COLO829 (cell line): Measurements from ENCODE around the gene ZNF346.

Experiments used
- DNase-seq: peaks from one replicate; pipeline ENCODE4 v3.0.0; 2012; ENCODE audit warnings: low spot score

ZNF346 gene

DNA sequence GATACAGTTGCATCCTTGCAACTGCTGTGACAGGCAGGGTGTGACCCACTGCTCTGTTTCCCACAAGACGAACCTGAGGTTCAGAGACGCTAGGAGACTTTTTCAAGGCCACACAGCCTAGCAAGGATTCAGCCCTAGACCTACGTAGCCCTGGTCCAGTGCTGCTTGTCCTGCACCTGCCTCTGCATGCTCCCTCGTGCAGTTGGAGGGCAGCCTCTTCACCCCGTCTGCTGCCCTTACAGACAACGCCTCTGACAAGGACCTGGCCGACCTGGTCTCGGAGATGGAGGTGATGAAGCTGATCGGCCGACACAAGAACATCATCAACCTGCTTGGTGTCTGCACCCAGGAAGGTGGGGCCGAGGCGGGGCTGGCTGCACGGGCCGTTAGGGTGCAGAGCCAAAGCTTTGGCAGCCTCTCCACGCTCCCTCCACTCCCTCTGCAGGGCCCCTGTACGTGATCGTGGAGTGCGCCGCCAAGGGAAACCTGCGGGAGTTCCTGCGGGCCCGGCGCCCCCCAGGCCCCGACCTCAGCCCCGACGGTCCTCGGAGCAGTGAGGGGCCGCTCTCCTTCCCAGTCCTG is 72.7 kb downstream of the ZNF346 start:
- no peak for DNase-seq

DNA sequence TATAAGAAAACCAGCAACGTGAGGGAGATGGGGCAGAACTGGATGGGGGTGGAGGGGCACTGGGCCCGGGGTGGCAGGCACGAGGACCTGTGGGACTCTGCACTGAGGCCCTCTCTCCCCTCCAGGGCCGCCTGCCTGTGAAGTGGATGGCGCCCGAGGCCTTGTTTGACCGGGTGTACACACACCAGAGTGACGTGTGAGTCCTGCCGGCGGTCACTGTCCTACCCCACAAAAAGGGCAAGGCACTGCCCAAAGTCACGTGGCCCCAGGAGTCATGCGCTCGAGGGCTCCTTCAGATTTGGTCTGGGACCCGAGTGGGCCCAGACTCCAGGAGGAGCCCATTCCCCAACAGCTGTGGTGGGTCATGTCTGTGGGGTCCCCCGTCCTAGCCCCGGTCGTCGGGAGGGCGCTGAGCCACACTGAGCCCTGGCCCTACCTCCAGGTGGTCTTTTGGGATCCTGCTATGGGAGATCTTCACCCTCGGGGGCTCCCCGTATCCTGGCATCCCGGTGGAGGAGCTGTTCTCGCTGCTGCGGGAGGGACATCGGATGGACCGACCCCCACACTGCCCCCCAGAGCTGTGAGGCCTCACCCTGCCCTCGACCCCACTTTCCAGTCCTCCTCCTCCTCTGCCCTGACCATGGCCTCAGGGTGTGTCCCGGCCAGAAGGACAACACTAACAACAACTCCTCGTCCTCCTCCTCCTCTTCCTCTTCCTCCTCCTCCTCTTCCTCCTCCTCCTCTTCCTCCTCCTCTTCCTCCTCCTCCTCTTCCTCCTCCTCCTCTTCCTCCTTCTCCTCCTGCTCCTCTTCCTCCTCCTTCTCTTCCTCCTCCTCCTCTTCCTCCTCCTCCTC is 73.9 kb downstream of the ZNF346 start:
- no peak for DNase-seq

DNA sequence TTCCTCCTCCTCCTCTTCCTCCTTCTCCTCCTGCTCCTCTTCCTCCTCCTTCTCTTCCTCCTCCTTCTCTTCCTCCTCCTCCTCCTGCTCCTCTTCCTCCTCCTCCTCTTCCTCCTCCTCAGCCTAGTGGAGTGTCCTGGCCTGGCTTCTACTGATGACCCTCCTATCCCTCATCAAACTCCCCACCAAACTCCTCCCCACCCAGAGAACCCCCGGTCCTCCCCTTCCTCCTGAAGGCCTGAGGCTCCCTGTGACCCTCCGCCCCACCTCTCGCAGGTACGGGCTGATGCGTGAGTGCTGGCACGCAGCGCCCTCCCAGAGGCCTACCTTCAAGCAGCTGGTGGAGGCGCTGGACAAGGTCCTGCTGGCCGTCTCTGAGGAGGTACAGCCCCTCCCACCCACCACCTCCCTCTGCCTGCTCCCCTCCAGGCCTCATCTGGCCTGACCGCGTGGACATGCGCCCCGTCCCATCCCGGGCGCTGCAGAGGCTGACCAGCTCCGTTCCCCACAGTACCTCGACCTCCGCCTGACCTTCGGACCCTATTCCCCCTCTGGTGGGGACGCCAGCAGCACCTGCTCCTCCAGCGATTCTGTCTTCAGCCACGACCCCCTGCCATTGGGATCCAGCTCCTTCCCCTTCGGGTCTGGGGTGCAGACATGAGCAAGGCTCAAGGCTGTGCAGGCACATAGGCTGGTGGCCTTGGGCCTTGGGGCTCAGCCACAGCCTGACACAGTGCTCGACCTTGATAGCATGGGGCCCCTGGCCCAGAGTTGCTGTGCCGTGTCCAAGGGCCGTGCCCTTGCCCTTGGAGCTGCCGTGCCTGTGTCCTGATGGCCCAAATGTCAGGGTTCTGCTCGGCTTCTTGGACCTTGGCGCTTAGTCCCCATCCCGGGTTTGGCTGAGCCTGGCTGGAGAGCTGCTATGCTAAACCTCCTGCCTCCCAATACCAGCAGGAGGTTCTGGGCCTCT is 74.8 kb downstream of the ZNF346 start:
- DNase-seq, result no peak

DNA sequence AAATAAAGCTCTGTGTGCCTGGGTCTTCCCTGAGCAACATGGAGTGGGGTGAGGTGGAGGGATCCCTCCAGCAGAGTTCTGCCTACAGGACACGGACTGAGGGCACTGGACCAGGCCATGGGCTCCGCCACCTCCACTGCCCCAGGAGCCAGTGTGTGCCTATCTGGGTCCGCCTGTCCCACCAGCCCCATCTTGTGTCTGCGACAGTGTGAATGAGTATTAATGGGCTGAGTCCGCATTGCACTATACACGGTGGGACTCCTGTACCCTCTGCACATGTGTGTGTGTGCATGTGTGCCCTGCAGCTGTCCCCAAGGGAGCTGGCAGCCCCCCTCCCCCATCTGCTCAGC is 75.6 kb downstream of the ZNF346 start:
- no peak for DNase-seq

DNA sequence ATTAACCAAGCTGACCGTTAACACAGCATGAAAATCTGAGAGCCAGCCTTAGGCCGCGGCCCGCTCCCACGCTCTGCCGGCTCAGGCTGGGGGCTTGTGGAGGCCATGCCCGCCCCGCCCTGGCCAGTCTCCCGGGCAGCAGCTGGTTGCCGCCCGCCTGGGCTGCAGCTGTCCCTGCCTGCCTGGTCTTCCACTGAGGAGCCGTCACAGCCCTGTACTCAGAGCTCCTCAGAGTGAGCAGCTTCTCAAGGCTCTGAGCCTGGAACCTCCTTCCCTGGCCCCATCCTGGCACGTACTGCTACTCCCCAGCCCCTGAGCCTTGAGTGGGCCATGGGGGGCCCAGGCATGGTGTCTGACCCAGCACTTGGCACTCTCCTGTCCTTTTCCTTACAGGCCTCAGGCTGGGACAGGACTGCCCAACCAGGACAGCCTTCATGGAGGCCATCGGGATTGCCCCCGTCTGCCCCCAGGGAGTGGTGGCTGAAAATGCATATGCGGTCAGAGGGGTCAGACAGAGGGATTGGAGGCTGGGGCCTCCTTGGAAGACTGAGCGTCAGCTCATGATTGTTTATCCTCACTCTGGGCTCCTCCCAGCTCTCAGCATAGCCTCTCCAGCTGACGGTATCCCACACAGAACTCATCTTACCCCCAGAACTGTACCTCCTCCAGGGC is 76.1 kb downstream of the ZNF346 start:
- no peak for DNase-seq

DNA sequence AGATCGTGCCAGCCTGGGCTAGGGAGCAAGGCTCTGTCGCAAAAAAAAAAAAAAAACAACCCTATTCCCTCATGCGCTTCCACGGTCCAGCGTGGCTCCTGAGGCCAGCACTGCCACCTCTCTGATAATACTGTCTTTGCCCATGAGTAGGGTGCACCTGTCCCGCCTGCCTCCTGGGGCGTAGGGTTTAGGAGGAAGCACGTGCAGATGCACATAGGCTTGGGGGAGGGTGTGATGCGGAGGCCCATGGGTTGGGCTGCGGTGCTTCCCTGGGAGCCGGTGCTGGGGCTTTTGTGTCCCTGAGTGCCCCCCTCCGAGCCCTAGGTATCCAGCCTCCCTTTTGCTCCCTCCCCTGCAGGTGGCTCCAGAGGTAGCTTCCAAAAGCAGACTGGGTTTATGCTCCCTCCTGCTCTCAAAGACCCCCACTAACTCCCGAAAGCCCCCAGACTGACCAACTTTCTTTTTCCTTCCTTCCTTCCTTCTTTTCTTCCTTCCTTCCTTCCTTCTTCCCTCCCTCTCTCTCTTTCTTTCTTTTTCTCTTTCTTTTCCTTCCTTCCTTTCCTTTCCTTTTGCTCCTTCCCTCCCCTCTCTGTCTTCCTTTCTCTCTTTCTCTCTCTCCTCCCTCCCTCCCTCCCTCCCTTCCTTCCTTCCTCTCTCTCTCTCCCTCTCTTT is 77.1 kb downstream of the ZNF346 start:
- DNase-seq, result no peak

DNA sequence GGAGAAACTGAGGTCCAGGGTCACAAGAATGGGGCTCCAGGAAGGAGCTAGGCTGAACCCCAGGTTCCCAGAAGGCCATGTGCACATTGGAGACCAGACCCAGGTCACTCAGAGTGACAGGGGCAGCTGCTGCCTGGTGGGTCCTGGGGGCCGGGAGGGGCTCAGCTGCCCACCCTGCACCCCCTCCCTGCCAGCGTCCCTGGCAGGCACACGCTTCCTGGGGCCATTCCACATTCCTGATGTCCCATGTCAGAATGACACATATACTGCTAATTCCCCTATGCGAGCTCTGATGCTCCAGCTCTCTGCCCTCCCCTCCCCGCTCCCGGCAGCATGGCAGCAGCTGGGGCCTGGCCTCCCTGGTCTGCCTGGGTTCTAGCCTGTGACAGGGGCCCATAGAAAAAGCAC is 78.2 kb downstream of the ZNF346 start:
- no peak for DNase-seq

DNA sequence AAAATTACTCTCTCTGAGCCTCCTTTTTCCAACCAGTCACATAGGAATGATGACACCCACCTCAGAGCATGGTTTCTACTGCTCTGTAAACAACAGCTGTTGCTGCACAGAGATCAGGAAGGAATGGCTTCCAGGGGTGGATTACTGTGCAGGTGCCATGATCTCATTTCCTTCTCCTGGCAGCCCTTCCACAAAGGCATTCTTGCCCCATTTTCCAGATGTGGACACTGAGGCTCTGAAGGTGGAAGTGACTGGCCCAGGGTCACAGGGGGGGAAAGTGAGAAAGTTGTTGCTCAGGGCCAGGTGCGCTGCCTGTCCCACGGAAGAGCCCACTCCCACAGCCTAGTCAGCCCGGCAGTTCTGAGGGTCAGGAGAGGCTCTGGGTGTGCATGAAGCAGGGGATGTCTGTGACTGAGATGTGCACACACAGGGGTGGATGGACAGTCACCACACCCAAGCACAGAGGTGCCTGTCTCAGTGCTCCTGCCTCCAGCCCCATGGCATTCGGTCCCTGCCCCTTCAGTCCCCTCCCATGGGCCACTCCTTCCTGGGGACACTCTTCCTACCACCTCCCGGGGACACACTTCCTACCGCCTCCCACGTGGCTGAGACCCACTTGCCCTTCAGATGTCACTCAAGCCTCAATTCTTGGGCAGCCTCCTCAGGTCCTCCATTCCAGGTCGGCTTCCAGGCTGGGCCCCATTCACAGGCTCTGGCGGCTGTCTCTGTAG is 81.2 kb downstream of the ZNF346 start:
- no peak for DNase-seq

DNA sequence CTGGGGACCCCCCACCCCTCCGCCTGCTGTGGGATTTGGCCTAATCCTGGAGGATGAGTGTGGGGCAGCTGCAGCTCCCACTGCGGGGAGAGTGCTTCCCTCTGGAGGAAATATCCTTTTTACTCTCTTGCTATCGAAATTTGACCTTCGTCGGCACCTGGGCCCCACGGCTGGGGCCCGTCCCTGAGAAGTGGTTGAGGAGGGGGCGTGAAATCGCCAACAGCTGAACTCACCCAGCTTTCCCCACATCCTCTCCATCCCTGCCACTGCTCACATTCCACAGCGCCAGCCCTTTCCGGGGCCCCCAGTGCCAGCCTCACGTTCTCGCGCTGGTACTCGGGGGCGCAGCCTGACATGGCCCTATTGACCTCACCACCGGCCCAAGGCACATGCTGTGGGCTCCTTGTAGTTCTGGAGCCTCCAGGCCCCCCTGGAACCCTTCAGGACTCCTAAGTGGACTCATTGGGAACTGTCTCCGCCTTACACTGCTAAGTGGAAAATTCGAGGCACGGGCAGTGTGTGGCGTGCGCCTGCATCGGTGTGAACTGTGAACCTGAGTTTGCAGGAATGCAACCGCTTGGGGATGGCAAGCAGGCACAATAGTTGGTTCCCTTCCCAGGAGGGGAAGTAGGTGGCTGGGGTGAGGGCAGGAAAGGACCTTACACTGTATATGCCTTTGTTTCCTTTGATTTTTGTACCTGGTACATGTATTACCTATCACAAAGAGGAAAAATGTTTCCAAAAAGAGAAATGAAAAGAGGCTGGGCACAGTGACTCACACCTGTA is 83.4 kb downstream of the ZNF346 start:
- no peak for DNase-seq

DNA sequence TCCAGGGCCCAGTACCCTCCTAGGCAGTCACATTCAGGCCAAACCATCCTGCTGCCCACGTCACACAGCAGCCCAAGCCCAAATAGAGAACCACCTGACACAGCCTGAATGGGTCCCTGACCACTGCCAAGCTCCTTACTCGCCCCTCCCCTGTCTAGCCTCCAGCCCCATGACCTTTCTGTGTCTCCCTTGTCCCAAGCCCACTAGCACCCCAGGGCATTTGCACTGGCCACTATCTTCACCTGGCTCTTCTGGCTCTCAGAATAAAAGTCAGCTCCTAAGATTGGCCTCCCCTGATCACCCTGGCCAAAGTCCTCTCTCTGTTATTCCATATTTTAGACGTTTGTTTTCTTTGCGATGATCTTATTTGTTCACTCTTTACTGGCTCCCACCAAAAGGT is 84.7 kb downstream of the ZNF346 start:
- DNase-seq, result no peak

DNA sequence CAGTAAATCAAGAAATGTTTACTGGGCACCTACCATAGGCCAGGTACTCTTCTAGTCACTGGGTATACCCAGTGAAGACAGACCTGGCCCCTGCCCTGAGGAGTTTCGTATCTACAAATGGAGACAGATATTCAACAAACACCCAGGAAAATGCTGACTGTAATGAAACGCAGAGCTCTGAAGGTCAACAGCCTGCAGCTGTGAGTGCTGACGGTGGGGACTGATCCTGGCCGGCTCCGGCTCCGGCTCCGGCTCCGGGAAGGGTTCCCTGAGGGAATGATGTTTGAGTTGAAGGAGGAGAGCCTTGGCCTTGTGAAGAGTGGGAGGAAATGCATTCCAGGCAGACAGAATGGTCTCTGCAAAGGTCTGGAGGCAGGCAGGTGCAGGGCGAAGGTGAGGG is 87.3 kb downstream of the ZNF346 start:
- no peak for DNase-seq

DNA sequence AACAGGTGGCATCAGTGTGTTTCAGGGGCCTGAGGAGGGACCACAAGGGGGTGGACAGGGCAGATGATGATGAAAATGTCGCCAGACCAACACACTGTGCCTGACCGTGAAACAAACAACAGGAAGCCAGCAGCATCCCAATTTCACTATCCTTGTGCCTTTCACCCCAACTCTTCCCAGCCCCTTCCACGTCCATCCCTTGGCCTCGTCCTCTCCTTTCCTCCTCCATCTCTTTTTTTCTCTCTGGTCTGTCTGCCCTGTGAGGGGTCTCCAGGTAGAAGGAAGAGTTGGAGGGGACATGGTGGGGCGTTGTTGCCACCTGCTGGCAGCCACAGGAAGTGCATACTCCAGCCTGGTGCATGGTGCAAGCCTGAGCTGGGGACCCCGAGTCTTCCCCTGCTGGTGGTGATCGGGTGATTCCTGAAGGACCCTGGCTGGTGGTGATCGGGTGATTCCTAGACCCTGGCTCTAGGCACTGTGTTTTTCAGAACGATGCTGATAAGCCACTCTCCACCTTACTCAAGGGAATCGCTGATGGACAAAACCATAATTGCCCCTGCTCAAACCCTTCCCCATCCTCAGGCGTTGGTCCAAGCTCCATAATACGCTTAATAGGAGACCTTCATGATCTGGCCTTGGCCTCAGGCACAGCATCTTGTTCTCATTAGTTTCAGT is 89.4 kb downstream of the ZNF346 start:
- peak; percentile 52 for DNase-seq

DNA sequence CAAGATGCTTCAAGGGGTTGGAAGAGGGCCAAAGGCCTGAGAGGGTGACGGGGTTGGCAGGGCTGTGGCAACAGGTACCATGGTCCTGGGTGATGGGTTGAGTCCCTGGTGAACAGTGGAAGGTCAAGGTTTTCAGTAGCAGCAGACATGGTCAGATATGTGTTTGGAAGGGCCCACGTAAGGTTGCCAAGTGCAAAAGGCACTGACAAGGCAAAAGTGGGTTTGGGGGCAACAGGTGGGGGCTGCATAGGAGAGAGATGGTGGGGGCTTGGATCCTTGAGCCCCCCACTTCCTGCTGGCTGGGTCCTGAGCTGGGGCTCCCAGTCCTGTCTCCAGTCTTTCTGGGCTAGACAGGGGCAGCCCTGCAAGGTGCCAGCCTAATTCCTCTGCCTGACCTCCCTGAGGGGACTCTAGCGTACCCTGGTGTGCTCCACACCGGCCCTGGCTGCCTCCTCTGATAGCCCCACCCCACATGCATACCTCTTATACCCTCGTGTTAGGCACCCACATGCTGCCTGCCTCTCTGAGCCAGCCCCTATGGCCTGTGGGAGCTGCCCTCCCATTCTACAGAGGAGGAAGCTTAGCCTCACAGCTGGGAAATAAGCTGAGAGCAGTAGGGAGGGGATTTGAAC is 90.2 kb downstream of the ZNF346 start:
- no peak for DNase-seq

DNA sequence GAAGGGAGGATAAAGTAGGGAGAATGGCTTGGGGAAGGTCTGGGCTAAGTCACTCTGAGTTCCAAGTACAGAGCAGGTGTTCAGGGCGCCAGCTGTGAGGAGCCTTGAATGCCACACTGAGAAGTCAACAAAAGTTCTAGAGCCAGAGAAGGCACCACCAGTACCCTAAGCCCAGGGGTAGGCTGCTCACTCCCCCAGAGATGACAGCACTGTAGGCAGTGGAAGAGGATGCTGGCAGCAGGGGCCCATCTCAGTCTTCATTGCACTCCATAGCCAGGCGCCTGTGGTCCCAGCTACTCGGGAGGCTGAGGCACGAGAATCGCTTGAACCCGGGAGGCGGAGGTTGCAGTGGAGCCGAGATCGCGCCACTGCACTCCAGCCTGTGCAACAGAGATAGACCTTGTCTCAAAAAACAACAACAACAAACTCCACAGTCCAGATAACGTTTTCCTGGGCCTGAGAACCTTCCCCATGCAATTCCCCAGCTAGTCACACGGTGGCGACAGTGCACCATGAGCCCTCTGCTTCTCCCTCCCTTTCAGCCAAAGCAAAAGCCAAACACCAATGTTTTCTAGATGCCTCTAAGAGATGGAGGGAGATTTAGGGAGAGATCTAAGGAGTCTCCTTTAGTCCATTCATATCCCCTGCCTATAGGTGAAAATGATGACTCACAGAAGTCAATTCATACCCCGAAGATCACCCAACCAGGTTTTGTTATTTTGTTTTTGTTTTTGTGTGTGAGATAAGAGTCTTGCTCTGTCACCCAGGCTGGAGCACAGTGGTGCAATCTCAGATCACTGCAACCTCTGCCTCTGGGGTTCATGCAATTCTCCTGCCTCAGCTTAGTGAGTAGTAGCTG is 91.3 kb downstream of the ZNF346 start:
- DNase-seq, result peak; percentile 88

DNA sequence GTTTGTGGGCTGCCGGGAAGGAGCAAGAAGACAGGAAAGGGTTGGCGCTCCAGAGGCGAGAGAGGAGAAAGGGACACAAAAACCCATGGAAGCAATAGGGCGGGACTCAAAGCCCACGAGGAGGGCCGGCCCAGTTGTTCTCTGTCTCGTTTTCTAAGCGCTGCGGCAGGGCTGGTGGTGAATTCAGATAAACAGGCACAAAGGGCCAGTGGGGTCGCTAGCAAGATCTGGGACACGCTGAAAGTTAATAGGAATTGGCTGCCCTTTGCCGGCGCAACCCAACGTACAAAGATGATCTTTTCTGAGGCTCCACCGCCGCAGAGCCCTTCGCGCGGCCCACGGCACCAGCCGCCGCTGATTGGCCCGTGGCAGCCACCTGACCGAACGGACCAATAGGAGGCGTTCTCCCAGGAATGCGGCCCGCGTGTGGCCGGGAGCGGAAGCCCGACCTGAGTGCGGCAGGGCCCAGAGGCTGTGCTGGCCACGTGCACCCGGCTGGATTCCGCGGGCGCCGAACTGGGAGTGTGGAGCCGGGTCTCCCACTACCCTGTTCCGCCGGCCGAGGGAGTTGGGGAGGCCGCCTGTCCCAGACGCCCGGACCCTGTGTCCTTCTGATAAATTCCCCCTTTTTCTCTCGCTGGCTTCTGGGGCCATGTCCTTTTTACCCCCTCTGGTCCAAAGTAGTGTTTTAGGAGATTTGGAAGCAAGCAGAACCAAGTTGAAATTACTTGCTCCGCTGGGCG is 94.3 kb downstream of the ZNF346 start:
- no peak for DNase-seq

DNA sequence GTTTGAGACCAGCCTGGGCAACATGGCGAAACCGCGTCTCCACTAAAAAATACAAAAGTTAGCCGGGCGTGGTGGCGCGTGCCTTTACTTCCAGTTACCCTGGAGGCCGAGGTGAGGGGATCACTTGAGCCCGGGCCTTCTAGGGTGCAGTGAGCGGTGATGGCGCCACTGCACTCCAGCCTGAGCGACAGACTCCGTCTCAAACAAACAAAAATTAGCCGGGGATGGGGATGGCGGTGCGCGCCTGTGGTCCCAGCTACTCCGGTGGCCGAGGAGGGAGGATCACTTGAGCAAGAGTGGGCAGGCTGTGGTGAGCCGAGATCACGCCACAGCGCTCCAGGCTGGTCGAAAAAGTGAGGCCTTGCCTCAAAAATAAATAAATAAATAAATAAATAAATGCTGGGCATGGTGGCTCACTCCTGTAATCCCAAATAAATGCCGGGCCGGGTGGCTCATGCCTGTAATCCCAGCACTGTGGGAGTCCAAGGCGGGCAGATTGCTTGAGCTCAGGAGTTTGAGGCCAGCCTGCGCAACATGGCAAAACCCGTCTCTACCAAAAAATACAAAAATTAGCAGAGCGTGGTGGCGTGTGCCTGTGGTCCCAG is 95.0 kb downstream of the ZNF346 start:
- DNase-seq, result no peak

DNA sequence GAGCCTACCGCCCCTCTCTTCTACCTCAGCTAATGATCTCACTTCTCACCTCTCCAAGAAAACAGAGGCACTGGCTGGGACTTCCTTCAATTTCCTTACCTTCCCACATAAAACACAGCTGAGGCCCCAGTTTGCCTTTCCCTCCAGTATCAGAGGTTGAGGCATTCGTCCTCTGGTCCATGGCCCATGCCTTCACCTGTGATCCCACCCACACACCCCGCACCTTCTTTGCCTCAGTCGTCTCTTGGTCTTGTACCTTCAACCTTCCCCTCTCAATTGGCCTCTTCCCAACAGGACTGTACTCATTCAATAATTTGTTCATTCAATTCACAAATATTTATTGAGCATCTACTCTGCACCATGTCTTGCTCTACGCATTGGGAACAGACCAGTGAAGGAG is 100.1 kb downstream of the ZNF346 start:
- no peak for DNase-seq
